ENCODE data around the gene IYD. TPM values are rescaled to one million over a fixed set of nuclear protein-coding genes. Genes with fewer than 3 reads are reported as not detected.

The IYD gene
- total RNA-seq, 2 experiments from 2014 or later, result not detected

DNA sequence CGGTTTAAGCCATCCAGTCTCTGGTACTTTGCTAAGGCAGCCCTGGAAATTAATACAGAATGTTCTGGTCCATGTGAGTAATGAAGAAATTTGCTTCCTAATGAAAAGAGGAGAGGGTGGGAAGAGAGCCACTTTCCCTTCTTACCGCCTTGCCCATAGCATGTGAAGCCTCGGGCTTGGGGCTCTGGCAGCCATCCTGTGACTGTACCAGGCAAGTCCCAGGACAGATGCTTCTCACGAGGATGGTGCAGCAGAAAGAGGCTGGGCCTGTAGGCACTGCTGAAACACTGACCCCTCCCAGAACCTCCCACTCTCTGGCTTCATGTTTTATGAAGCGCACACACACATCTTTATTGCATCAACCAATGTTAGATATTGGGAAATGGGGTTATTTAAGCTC, 74.8 kb downstream of the IYD start:
- no peak overlapping the region for H2AFZ ChIP-seq (ENCODE audit: low read length)
- H3K9me2 ChIP-seq (ENCODE audit: insufficient read depth, low read length), result no peaks in the 10 kb centered on the region
- no TSS peak for BruUV-seq (replicated peaks)
- no peak overlapping the region for H3K4me3 ChIP-seq (ENCODE audit: low read depth, low read length, poor library complexity, severe bottlenecking)
- H3K4me2 ChIP-seq (ENCODE audit: low read length), result no peak overlapping the region
- H3K36me3 ChIP-seq (ENCODE audit: insufficient read depth, low read length), result no peaks in the 10 kb centered on the region
- H3K4me1 ChIP-seq (ENCODE audit: insufficient read depth, low read length, poor library complexity, severe bottlenecking), result peaks cover 6% of the 10 kb centered on the region
- ChIA-PET POLR2A (no interaction called here), CTCF (ENCODE audit: unreplicated experiment) (no interaction called here)
- no peak overlapping the region for H3K27ac ChIP-seq (ENCODE audit: low read depth, low read length, poor library complexity, severe bottlenecking)
- DNase-seq (ENCODE audit: low spot score), result no peak
- no peaks in the 10 kb centered on the region for H3K79me2 ChIP-seq (ENCODE audit: insufficient read depth, low read depth, low read length)
- TF ChIP-seq EZH2phosphoT487 (IDR thresholded peaks at IDR 0.05; ENCODE audit: borderline replicate concordance, low read depth, low read length), result no peak
- TF ChIP-seq, protein P1, sequence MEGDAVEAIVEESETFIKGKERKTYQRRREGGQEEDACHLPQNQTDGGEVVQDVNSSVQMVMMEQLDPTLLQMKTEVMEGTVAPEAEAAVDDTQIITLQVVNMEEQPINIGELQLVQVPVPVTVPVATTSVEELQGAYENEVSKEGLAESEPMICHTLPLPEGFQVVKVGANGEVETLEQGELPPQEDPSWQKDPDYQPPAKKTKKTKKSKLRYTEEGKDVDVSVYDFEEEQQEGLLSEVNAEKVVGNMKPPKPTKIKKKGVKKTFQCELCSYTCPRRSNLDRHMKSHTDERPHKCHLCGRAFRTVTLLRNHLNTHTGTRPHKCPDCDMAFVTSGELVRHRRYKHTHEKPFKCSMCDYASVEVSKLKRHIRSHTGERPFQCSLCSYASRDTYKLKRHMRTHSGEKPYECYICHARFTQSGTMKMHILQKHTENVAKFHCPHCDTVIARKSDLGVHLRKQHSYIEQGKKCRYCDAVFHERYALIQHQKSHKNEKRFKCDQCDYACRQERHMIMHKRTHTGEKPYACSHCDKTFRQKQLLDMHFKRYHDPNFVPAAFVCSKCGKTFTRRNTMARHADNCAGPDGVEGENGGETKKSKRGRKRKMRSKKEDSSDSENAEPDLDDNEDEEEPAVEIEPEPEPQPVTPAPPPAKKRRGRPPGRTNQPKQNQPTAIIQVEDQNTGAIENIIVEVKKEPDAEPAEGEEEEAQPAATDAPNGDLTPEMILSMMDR (conservative IDR thresholded peaks at IDR 0.05; ENCODE audit: low read length), result no peak
- no peaks in the 10 kb centered on the region for H4K20me1 ChIP-seq (ENCODE audit: insufficient read depth, low read length)
- intact Hi-C loops (cut with micrococcal nuclease; ENCODE audit: unreplicated experiment), result no loop called here
- peaks cover 10% of the 10 kb centered on the region for H3K9me3 ChIP-seq (ENCODE audit: low read length)

DNA sequence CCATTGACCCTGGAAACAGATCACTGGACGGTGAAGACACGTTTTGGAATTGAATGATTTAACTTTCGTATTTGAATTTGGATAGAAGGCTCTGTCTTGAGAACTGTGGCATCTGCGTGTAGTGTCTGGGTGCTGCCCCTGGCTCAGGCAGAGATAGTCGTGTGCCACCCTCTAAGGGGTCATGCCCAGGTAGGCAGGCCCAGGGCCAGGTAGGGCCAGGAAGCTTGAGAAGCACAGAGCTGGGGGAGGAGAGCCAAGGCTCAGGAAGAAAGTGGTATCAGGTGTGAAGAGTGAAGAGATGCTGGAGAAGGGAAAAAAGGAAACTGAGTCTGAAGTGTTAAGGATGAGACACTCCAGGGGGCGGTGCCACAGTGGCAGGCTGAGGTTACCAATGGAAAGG, 75.5 kb downstream of the IYD start:
- H2AFZ ChIP-seq (ENCODE audit: low read length), result no peak overlapping the region
- no peaks in the 10 kb centered on the region for H3K79me2 ChIP-seq (ENCODE audit: insufficient read depth, low read depth, low read length)
- H3K9me3 ChIP-seq (ENCODE audit: low read length), result peaks cover 10% of the 10 kb centered on the region
- intact Hi-C loops (cut with micrococcal nuclease; ENCODE audit: unreplicated experiment), result no loop called here
- no peak for TF ChIP-seq EZH2phosphoT487 (IDR thresholded peaks at IDR 0.05; ENCODE audit: borderline replicate concordance, low read depth, low read length)
- TF ChIP-seq, protein P1 (conservative IDR thresholded peaks at IDR 0.05; ENCODE audit: low read length), result no peak
- POLR2A ChIA-PET, result no interaction called here
- H4K20me1 ChIP-seq (ENCODE audit: insufficient read depth, low read length), result no peaks in the 10 kb centered on the region
- H3K27ac ChIP-seq (ENCODE audit: low read depth, low read length, poor library complexity, severe bottlenecking), result no peak overlapping the region
- peaks cover 6% of the 10 kb centered on the region for H3K4me1 ChIP-seq (ENCODE audit: insufficient read depth, low read length, poor library complexity, severe bottlenecking)
- DNase-seq (ENCODE audit: low spot score), result no peak
- H3K4me3 ChIP-seq (ENCODE audit: low read depth, low read length, poor library complexity, severe bottlenecking), result no peak overlapping the region
- H3K4me2 ChIP-seq (ENCODE audit: low read length), result no peak overlapping the region
- CTCF ChIA-PET (ENCODE audit: unreplicated experiment), result no interaction called here
- H3K36me3 ChIP-seq (ENCODE audit: insufficient read depth, low read length), result no peaks in the 10 kb centered on the region
- no TSS peak for BruUV-seq (replicated peaks)
- H3K9me2 ChIP-seq (ENCODE audit: insufficient read depth, low read length), result no peaks in the 10 kb centered on the region

DNA sequence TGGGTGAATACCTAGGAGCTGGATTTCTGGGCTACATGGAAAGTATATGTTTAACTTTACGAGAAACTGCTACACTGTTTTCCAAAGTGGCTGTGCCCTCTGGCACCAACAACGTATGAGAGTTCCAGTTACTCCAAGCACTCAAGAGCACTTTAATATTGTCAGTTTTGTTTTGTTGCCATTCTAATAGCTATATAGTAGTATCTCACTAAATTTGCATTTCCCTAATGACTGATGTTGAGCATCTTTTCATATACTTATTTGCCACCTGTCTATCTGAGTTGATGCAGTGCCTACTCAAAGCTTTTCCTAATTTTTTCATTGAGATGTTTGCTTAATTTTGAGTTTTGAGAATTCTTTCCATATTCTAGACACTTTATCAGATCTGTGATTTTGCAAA, 76.7 kb downstream of the IYD start:
- CTCF ChIA-PET (ENCODE audit: unreplicated experiment), result no interaction called here
- no peaks in the 10 kb centered on the region for H3K36me3 ChIP-seq (ENCODE audit: insufficient read depth, low read length)
- peaks cover 6% of the 10 kb centered on the region for H3K4me1 ChIP-seq (ENCODE audit: insufficient read depth, low read length, poor library complexity, severe bottlenecking)
- H4K20me1 ChIP-seq (ENCODE audit: insufficient read depth, low read length), result no peaks in the 10 kb centered on the region
- no peak overlapping the region for H3K27ac ChIP-seq (ENCODE audit: low read depth, low read length, poor library complexity, severe bottlenecking)
- TF ChIP-seq EZH2phosphoT487 (IDR thresholded peaks at IDR 0.05; ENCODE audit: borderline replicate concordance, low read depth, low read length), result no peak
- TF ChIP-seq, protein P1 (conservative IDR thresholded peaks at IDR 0.05; ENCODE audit: low read length), result no peak
- H3K4me3 ChIP-seq (ENCODE audit: low read depth, low read length, poor library complexity, severe bottlenecking), result no peak overlapping the region
- POLR2A ChIA-PET, result no interaction called here
- BruUV-seq (replicated peaks), result no TSS peak
- no peaks in the 10 kb centered on the region for H3K79me2 ChIP-seq (ENCODE audit: insufficient read depth, low read depth, low read length)
- no peaks in the 10 kb centered on the region for H3K9me2 ChIP-seq (ENCODE audit: insufficient read depth, low read length)
- H2AFZ ChIP-seq (ENCODE audit: low read length), result no peak overlapping the region
- no peak for DNase-seq (ENCODE audit: low spot score)
- no peak overlapping the region for H3K4me2 ChIP-seq (ENCODE audit: low read length)
- H3K9me3 ChIP-seq (ENCODE audit: low read length), result peaks cover 2% of the 10 kb centered on the region; the same call in 1 of the 2 replicates
- intact Hi-C loops (cut with micrococcal nuclease; ENCODE audit: unreplicated experiment), result no loop called here

Measured in OCI-LY7 (cell line).